OCI-LY7 (cell line): ENCODE measurements around the gene FAM168B. TPM values are rescaled to one million over a fixed set of nuclear protein-coding genes. Genes with fewer than 3 reads are reported as not detected.

Source experiments
- BruUV-seq: library from RNA; stranded (reverse); fragments of 400-500 nt; replicated peaks from 2 replicates; lab custom pipeline; 2021; lab: Mats Ljungman, UMichigan
- CTCF ChIA-PET: fragments of 300-600 bp; sonication (Branson Sonifier 250); formaldehyde crosslinking; loops from one replicate; lab custom pipeline; 2022; ENCODE audit warnings: antibody characterized with exemption; ENCODE audit not compliant: unreplicated experiment; lab: Charles Lee
- POLR2A ChIA-PET: fragments of 300-600 bp; sonication (Branson Sonifier 250); formaldehyde crosslinking; loops from one replicate; lab custom pipeline; 2022; ENCODE audit warnings: antibody characterized with exemption; lab: Charles Lee
- DNase-seq: peaks from one replicate; pipeline ENCODE4 v3.0.0-alpha.2; 2015; ENCODE audit warnings: low spot score
- H2AFZ ChIP-seq: fragments of 200-600 bp; sonication (generic), shearing (Covaris generic); 2 replicates; pipeline ENCODE4 v1.6.1; 2014; ENCODE audit warnings: mild to moderate bottlenecking, antibody characterized with exemption, low read length, moderate library complexity
- H3K27ac ChIP-seq: fragments of 200-600 bp; sonication (generic); 2 replicates; pipeline ENCODE4 v1.5.1; 2014; ENCODE audit warnings: mixed run types, low read depth, mild to moderate bottlenecking, moderate library complexity, low read length, inconsistent platforms; ENCODE audit not compliant: poor library complexity, severe bottlenecking
- H3K36me3 ChIP-seq: fragments of 200-600 bp; sonication (generic); 2 replicates; pipeline ENCODE4 v1.6.1; 2014; ENCODE audit warnings: mild to moderate bottlenecking, antibody characterized with exemption, low read length, moderate library complexity, mixed read lengths; ENCODE audit not compliant: insufficient read depth
- H3K4me1 ChIP-seq: fragments of 200-600 bp; sonication (generic); 2 replicates; pipeline ENCODE4 v1.5.1; 2014; ENCODE audit warnings: mild to moderate bottlenecking, low read length; ENCODE audit not compliant: insufficient read depth, poor library complexity, severe bottlenecking
- H3K4me2 ChIP-seq: fragments of 200-600 bp; sonication (generic); 2 replicates; pipeline ENCODE4 v1.6.1; 2014; ENCODE audit warnings: mild to moderate bottlenecking, low read length
- H3K4me3 ChIP-seq: fragments of 200-600 bp; sonication (generic); 2 replicates; pipeline ENCODE4 v1.5.1; 2014; ENCODE audit warnings: mild to moderate bottlenecking, low read depth, low read length; ENCODE audit not compliant: poor library complexity, severe bottlenecking
- H3K79me2 ChIP-seq: fragments of 200-600 bp; sonication (generic); 2 replicates; pipeline ENCODE4 v1.6.1; 2016; ENCODE audit warnings: low read depth, mild to moderate bottlenecking, low read length, moderate library complexity, mixed read lengths; ENCODE audit not compliant: insufficient read depth
- H3K9me2 ChIP-seq: fragments of 200-600 bp; sonication (generic); 2 replicates; pipeline ENCODE4 v1.6.1; 2016; ENCODE audit warnings: mild to moderate bottlenecking, low read length, mixed read lengths; ENCODE audit not compliant: insufficient read depth
- H3K9me3 ChIP-seq: fragments of 200-600 bp; sonication (generic); 2 replicates; pipeline ENCODE4 v1.6.1; 2014; ENCODE audit warnings: mild to moderate bottlenecking, mixed run types, low read length, mixed read lengths
- H4K20me1 ChIP-seq: fragments of 200-600 bp; sonication (generic); 2 replicates; pipeline ENCODE4 v1.6.1; 2014; ENCODE audit warnings: mild to moderate bottlenecking, antibody characterized with exemption, low read length, moderate library complexity, mixed read lengths; ENCODE audit not compliant: insufficient read depth
- EZH2phosphoT487 ChIP-seq: fragments of 200-600 bp; sonication (generic); IDR thresholded peaks from 2 replicates; pipeline ENCODE4 v1.6.1; 2018; ENCODE audit warnings: low read depth, borderline replicate concordance, mild to moderate bottlenecking, mixed run types, antibody characterized with exemption, low read length, moderate library complexity, mixed read lengths
- intact Hi-C: fragments of 100-400 bp; cut with micrococcal nuclease; formaldehyde crosslinking; loops from one replicate; pipeline ENCODE4 v1.10.0; 2022; ENCODE audit not compliant: unreplicated experiment
- total RNA-seq, 2 experiments: library from RNA; depleted of rRNA in 1 of 2; stranded (reverse); fragments of >200 nt in 1 of 2; shearing (Covaris generic) in 1 of 2; gene quantifications; 2 replicates each; pipeline ENCODE4 v1.2.3, GENCODE V29; 2014 to 2022
- TF ChIP-seq, protein P1 (sequence below): fragments of 200-600 bp; sonication (generic); conservative IDR thresholded peaks from 2 replicates; pipeline ENCODE4 v1.5.1; 2014; ENCODE audit warnings: mild to moderate bottlenecking, antibody characterized with exemption, low read length, moderate library complexity, mixed read lengths

Gene FAM168B
- total RNA-seq, 2 experiments from 2014 or later: 53.6 to 85.3 TPM

DNA sequence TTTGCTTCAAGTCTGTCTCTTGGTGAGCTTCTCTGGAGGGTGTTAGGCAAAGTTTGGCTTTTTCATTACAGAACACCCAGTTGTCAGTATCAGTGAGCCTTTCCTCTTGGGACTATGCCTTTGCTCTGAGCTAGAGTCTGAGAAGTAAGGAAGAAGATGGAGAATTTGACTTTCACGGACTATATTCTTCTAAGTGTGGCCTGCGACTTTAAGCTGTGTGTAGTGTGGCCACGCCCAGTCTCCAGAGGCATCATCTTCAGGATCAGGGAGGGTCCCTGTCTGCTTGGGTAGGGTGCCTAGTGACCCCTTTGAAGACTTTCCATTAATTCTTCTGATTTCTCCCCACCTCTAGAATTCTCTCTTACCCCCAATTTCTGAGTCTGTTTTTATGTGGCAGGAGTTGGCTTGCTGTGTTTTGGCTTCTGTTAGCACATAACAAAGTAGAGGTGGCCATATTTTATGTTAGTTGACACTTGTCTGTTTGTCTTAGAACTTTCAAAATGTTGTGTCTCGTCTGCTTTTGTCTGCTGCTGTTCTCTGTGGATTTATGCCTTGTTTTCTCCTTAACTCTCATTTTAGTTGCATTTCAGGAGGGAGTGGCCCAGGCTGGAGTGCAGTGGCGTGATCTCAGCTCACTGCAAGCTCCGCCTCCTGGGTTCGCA lies 20.4 kb upstream of the FAM168B start:
- H3K4me1 ChIP-seq: no peaks in the 10 kb centered on the region
- H3K9me2 ChIP-seq: no peaks in the 10 kb centered on the region
- POLR2A ChIA-PET: interaction anchor here (1.0 to 1.8 kb wide), 2 partner anchors 9 to 10 kb away, joined by 4 read pairs; partner anchors contain the start of gene PLEKHB2
- no peaks in the 10 kb centered on the region for H4K20me1 ChIP-seq
- peaks cover 94% of the 10 kb centered on the region for H3K79me2 ChIP-seq
- no peak for DNase-seq
- CTCF ChIA-PET: no interaction called here
- TF ChIP-seq, protein P1, sequence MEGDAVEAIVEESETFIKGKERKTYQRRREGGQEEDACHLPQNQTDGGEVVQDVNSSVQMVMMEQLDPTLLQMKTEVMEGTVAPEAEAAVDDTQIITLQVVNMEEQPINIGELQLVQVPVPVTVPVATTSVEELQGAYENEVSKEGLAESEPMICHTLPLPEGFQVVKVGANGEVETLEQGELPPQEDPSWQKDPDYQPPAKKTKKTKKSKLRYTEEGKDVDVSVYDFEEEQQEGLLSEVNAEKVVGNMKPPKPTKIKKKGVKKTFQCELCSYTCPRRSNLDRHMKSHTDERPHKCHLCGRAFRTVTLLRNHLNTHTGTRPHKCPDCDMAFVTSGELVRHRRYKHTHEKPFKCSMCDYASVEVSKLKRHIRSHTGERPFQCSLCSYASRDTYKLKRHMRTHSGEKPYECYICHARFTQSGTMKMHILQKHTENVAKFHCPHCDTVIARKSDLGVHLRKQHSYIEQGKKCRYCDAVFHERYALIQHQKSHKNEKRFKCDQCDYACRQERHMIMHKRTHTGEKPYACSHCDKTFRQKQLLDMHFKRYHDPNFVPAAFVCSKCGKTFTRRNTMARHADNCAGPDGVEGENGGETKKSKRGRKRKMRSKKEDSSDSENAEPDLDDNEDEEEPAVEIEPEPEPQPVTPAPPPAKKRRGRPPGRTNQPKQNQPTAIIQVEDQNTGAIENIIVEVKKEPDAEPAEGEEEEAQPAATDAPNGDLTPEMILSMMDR: no peak
- no peak for TF ChIP-seq EZH2phosphoT487
- BruUV-seq: no TSS peak
- peaks cover 8% of the 10 kb centered on the region; the same call in 1 of the 2 replicates for H3K9me3 ChIP-seq
- H3K4me2 ChIP-seq: no peak overlapping the region
- intact Hi-C loops: no loop called here
- no peak overlapping the region for H2AFZ ChIP-seq
- no peak overlapping the region for H3K27ac ChIP-seq
- H3K36me3 ChIP-seq: peaks cover 86% of the 10 kb centered on the region
- H3K4me3 ChIP-seq: no peak overlapping the region

DNA sequence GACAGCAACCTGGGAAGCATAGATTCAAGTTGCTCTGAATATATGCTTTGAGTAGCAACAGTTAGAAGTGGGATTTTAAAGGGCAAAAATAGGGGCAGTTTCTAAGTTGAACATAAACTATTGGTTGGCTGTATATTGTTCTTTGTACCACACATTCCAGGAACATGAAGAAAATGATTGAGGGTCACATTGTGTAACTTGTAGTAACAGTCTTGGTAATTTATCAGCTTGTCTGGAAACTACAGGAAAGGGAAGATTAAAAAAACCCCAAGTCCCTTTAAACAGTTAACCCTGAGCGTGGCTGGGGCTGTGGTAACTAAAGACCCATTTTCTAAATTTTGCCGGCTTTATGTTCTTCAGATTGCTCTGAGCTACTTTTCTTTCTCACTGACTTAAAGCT lies 19.3 kb upstream of the FAM168B start:
- Histone ChIP-seq H3K36me3 (peaks cover 89% of the 10 kb centered on the region), H3K79me2 (peaks cover 98% of the 10 kb centered on the region), H4K20me1 (0 out of 2 replicates have a peak, but pooled peaks cover 6% of the 10 kb centered on the region), H3K4me3 (no peak overlapping the region), H3K9me2 (no peaks in the 10 kb centered on the region), H3K4me1 (no peaks in the 10 kb centered on the region), H2AFZ (no peak overlapping the region), H3K27ac (no peak overlapping the region), H3K4me2 (no peak overlapping the region), H3K9me3 (peaks cover 8% of the 10 kb centered on the region; the same call in 1 of the 2 replicates)
- intact Hi-C loops: no loop called here
- ChIA-PET CTCF (no interaction called here), POLR2A (interaction anchor here (0.5 to 1.8 kb wide), 5 partner anchors 7 to 19 kb away, joined by 3 to 4 read pairs (median 3); partner anchors contain the start of gene PLEKHB2)
- no peak for DNase-seq
- TF ChIP-seq, protein P1: no peak
- TF ChIP-seq EZH2phosphoT487: no peak
- no TSS peak for BruUV-seq
